IMR-90 (cell line): ENCODE results near the gene PIK3C2B. TPM values are rescaled to one million over a fixed set of nuclear protein-coding genes. Genes with fewer than 3 reads are reported as not detected.

Source experiments
- ATAC-seq: fragments of 200-7000 bp; cut with Tn5 transposase; 2 replicates; pipeline ENCODE4 v1.9.1; 2020; ENCODE audit warnings: low read depth, mild to moderate bottlenecking, moderate library complexity
- BruUV-seq: library from RNA; stranded (reverse); fragments of 400-500 nt; replicated peaks from 2 replicates; lab custom pipeline; 2021; lab: Mats Ljungman, UMichigan
- CTCF ChIA-PET: fragments of 300-600 bp; formaldehyde crosslinking; extraction: SDS; loops from one replicate; lab custom pipeline; 2021; ENCODE audit warnings: antibody characterized with exemption; lab: Yijun Ruan, JAX
- POLR2A ChIA-PET: fragments of 300-600 bp; sonication (Branson Sonifier 250); formaldehyde crosslinking; loops from one replicate; lab custom pipeline; 2022; ENCODE audit warnings: antibody characterized with exemption; ENCODE audit not compliant: unreplicated experiment; lab: Charles Lee
- DNase-seq: peaks from one replicate; pipeline ENCODE4 v3.0.0; 2013
- H2AFZ ChIP-seq: replicated peaks from 2 replicates; pipeline ENCODE3; 2013; ENCODE audit warnings: low read length, mild to moderate bottlenecking; ENCODE audit not compliant: poor library complexity
- H2AK5ac ChIP-seq: 2 replicates; pipeline ENCODE4 v1.6.1; 2013; ENCODE audit warnings: low read depth, low read length, inconsistent platforms
- H2AK9ac ChIP-seq: replicated peaks from 2 replicates; pipeline ENCODE3; 2013; ENCODE audit warnings: mild to moderate bottlenecking, low read depth, low read length, moderate library complexity; ENCODE audit not compliant: poor library complexity
- H2BK120ac ChIP-seq: 2 replicates; pipeline ENCODE4 v1.6.1; 2013; ENCODE audit warnings: low read depth, low read length, inconsistent platforms
- H2BK15ac ChIP-seq: 3 replicates; pipeline ENCODE4 v1.6.1; 2013; ENCODE audit warnings: low read depth, low read length, inconsistent platforms
- H2BK20ac ChIP-seq: 2 replicates; pipeline ENCODE4 v1.6.1; 2013; ENCODE audit warnings: low read depth, mild to moderate bottlenecking, inconsistent platforms, low read length, moderate library complexity
- H2BK5ac ChIP-seq: 2 replicates; pipeline ENCODE4 v1.6.1; 2013; ENCODE audit warnings: mild to moderate bottlenecking, low read depth, low read length, inconsistent platforms; ENCODE audit not compliant: poor library complexity, severe bottlenecking
- H3K14ac ChIP-seq: replicated peaks from 2 replicates; pipeline ENCODE4 v1.6.1; 2013; ENCODE audit warnings: low read depth, low read length, inconsistent platforms
- H3K18ac ChIP-seq: 2 replicates; pipeline ENCODE4 v1.6.1; 2013; ENCODE audit warnings: low read depth, low read length, control low read depth
- H3K23ac ChIP-seq: 2 replicates; pipeline ENCODE4 v1.6.1; 2013; ENCODE audit warnings: low read depth, low read length, inconsistent platforms
- H3K27ac ChIP-seq: 2 replicates; pipeline ENCODE4 v1.5.1; 2013; ENCODE audit warnings: mild to moderate bottlenecking, control low read depth, low read length; ENCODE audit not compliant: insufficient read depth
- H3K27me3 ChIP-seq: 2 replicates; pipeline ENCODE4 v1.6.1; 2013; ENCODE audit warnings: low read length; ENCODE audit not compliant: control insufficient read depth, insufficient read depth
- H3K36me3 ChIP-seq: 2 replicates; pipeline ENCODE4 v1.6.1; 2013; ENCODE audit warnings: low read length, mixed read lengths; ENCODE audit not compliant: control insufficient read depth, insufficient read depth
- H3K4ac ChIP-seq: 2 replicates; pipeline ENCODE4 v1.6.1; 2013; ENCODE audit warnings: low read depth, low read length, inconsistent platforms
- H3K4me1 ChIP-seq: 2 replicates; pipeline ENCODE4 v1.6.1; 2013; ENCODE audit warnings: low read length, mixed read lengths; ENCODE audit not compliant: control insufficient read depth, insufficient read depth
- H3K4me2 ChIP-seq: 2 replicates; pipeline ENCODE4 v1.6.1; 2013; ENCODE audit warnings: low read depth, mild to moderate bottlenecking, control low read depth, low read length, moderate library complexity
- H3K4me3 ChIP-seq: 2 replicates; pipeline ENCODE4 v1.5.1; 2013; ENCODE audit warnings: low read depth, mild to moderate bottlenecking, control low read depth, low read length, moderate library complexity; ENCODE audit not compliant: insufficient read depth
- H3K56ac ChIP-seq: 2 replicates; pipeline ENCODE4 v1.6.1; 2013; ENCODE audit warnings: low read length, inconsistent platforms; ENCODE audit not compliant: insufficient read depth; ENCODE audit errors: extremely low read depth
- H3K79me1 ChIP-seq, 2 experiments: 2 replicates each; pipeline ENCODE4 v1.6.1; 2013; ENCODE audit warnings: low read length in 2 of 2, inconsistent platforms in 1 of 2, low read depth in 1 of 2
- H3K9ac ChIP-seq: 2 replicates; pipeline ENCODE4 v1.6.1; 2013; ENCODE audit warnings: low read depth, low read length, control low read depth
- H3K9me1 ChIP-seq: 2 replicates; pipeline ENCODE4 v1.6.1; 2013; ENCODE audit warnings: low read length, inconsistent platforms; ENCODE audit not compliant: insufficient read depth
- H3K9me3 ChIP-seq: 2 replicates; pipeline ENCODE4 v1.6.1; 2013; ENCODE audit warnings: low read length; ENCODE audit not compliant: control insufficient read depth, insufficient read depth
- H4K20me1 ChIP-seq: 2 replicates; pipeline ENCODE4 v1.6.1; 2013; ENCODE audit warnings: low read length, inconsistent platforms; ENCODE audit not compliant: insufficient read depth
- H4K5ac ChIP-seq: 2 replicates; pipeline ENCODE4 v1.6.1; 2013; ENCODE audit warnings: mild to moderate bottlenecking, low read depth, low read length, control low read depth
- H4K8ac ChIP-seq, 2 experiments: 2 replicates each; pipeline ENCODE4 v1.6.1; 2013; ENCODE audit warnings: low read depth in 2 of 2, low read length in 2 of 2, control low read depth in 1 of 2, inconsistent platforms in 1 of 2
- H4K91ac ChIP-seq: 2 replicates; pipeline ENCODE4 v1.6.1; 2013; ENCODE audit warnings: low read depth, low read length, inconsistent platforms; ENCODE audit not compliant: insufficient read depth
- CEBPB ChIP-seq: IDR thresholded peaks from 2 replicates; pipeline ENCODE4 v1.6.1; 2012; ENCODE audit warnings: low read depth, low read length, improper control_type of control experiment
- MXI1 ChIP-seq: IDR thresholded peaks from 2 replicates; pipeline ENCODE4 v1.6.1; 2012; ENCODE audit warnings: low read depth, mild to moderate bottlenecking, low read length, moderate library complexity, borderline replicate concordance
- NFE2L2 ChIP-seq: fragments of 150-350 bp; IDR thresholded peaks from 2 replicates; pipeline ENCODE4 v1.6.1; 2016; ENCODE audit warnings: low read depth, mild to moderate bottlenecking, low read length
- POLR2A ChIP-seq: IDR thresholded peaks from 2 replicates; pipeline ENCODE4 v1.6.1; 2012; ENCODE audit warnings: mild to moderate bottlenecking, low read depth, low read length
- RAD21 ChIP-seq: IDR thresholded peaks from 2 replicates; pipeline ENCODE4 v1.6.1; 2012; ENCODE audit warnings: low read length, improper control_type of control experiment
- RCOR1 ChIP-seq: IDR thresholded peaks from 2 replicates; pipeline ENCODE4 v1.6.1; 2012; ENCODE audit warnings: mild to moderate bottlenecking, low read length, improper control_type of control experiment; ENCODE audit not compliant: insufficient replicate concordance
- SMC3 ChIP-seq: fragments of 150-350 bp; IDR thresholded peaks from 2 replicates; pipeline ENCODE4 v1.6.1; 2016; ENCODE audit warnings: low read depth, mild to moderate bottlenecking, antibody characterized with exemption, low read length, moderate library complexity
- WGBS, 2 experiments: methylation state at CpG; one replicate each; pipeline versions ENCODE4 v1.1.5 to v1.1.7; 2013; ENCODE audit warnings: missing lambda C conversion rate in 2 of 2; ENCODE audit not compliant: insufficient read length in 1 of 2; ENCODE audit errors: extremely low coverage in 2 of 2; 5-methylcytosine and 5-hydroxymethylcytosine counted together
- dilution Hi-C: fragments of 300-500 bp; cut with HindIII; formaldehyde crosslinking; loops from one replicate; pipeline ENCODE4 v1.14.3; 2018; ENCODE audit warnings: low sequenced_read_pairs; ENCODE audit not compliant: unreplicated experiment
- in situ Hi-C: fragments of 300-500 bp; cut with MboI; formaldehyde crosslinking; loops from 3 replicates; pipeline ENCODE4 v1.14.3; 2019; ENCODE audit warnings: low sequenced_read_pairs, inconsistent platforms, mixed read lengths
- intact Hi-C: fragments of 100-400 bp; cut with micrococcal nuclease; formaldehyde crosslinking; loops from 2 replicates; pipeline ENCODE4 v1.10.0; 2022
- polyA plus RNA-seq, 3 experiments: library from polyadenylated mRNA; depleted of rRNA; stranded (reverse); fragments of >200 nt; gene quantifications; 2 replicates each; pipeline ENCODE4 v1.2.3, GENCODE V29; 2012; ENCODE audit warnings: low replicate concordance in 1 of 3
- total RNA-seq: library from RNA; depleted of rRNA; stranded (reverse); fragments of >200 nt; gene quantifications from 2 replicates; pipeline ENCODE4 v1.2.3, GENCODE V29; 2012

The PIK3C2B gene
- total and polyA plus RNA-seq, 2 of the 4 experiments (the other 2 are of a cell fraction): 1.1 to 2.9 TPM

- H3K79me1 ChIP-seq: no peaks in the 10 kb centered on the region
- no peak overlapping the region for H3K4me2 ChIP-seq
- no peak overlapping the region for H4K5ac ChIP-seq
- no peaks in the 10 kb centered on the region for H3K27me3 ChIP-seq
- no peak for ATAC-seq
- peaks cover 18% of the 10 kb centered on the region for H3K36me3 ChIP-seq
- no peak overlapping the region for H2AK5ac ChIP-seq
- H3K9me3 ChIP-seq: no peaks in the 10 kb centered on the region
- WGBS, 2 experiments: no CpG with 5 or more reads among the region's 4 CpGs
- H3K27ac ChIP-seq: no peak overlapping the region
- H4K91ac ChIP-seq: no peak overlapping the region
- H2AK9ac ChIP-seq: no peak overlapping the region
- CTCF ChIA-PET: interaction anchor here (1.8 kb wide), 1 partner anchor 16 kb away, joined by 4 read pairs; no protein-coding TSS in a partner anchor
- no peak overlapping the region for H3K4me3 ChIP-seq
- H4K8ac ChIP-seq: no peak overlapping the region
- H3K9me1 ChIP-seq: no peaks in the 10 kb centered on the region; the same call in 1 of the 2 replicates
- no peak overlapping the region for H3K18ac ChIP-seq
- dilution Hi-C loops: no loop called here
- TF ChIP-seq MXI1 (no peak), RCOR1 (no peak), SMC3 (no peak), POLR2A (no peak), RAD21 (no peak), NFE2L2 (no peak), CEBPB (no peak)
- H2BK120ac ChIP-seq: no peak overlapping the region
- no peak for DNase-seq
- H3K56ac ChIP-seq: no peak overlapping the region
- no peak overlapping the region for H2AFZ ChIP-seq
- intact Hi-C loops: no loop called here
- no TSS peak for BruUV-seq
- no peak overlapping the region for H2BK20ac ChIP-seq
- H3K23ac ChIP-seq: no peak overlapping the region
- H3K14ac ChIP-seq: no peak overlapping the region
- no peaks in the 10 kb centered on the region for H4K20me1 ChIP-seq
- H3K4ac ChIP-seq: no peak overlapping the region
- H2BK5ac ChIP-seq: no peak overlapping the region
- H3K9ac ChIP-seq: no peak overlapping the region
- POLR2A ChIA-PET: no interaction called here
- in situ Hi-C loops: no loop called here
- no peak overlapping the region for H2BK15ac ChIP-seq
- H3K4me1 ChIP-seq: no peaks in the 10 kb centered on the region; the same call in 1 of the 2 replicates
These were observed 32.4 kb downstream of the PIK3C2B start for GRCh38 chr1:204462229-204462561.
